Globus pallidus (tissue), 1 donor: ENCODE measurements around the gene CPNE5.

Source experiments
- DNase-seq: peaks from one replicate; pipeline ENCODE4 v3.0.0-alpha.2; 2015; ENCODE audit warnings: low spot score

The CPNE5 gene

DNA sequence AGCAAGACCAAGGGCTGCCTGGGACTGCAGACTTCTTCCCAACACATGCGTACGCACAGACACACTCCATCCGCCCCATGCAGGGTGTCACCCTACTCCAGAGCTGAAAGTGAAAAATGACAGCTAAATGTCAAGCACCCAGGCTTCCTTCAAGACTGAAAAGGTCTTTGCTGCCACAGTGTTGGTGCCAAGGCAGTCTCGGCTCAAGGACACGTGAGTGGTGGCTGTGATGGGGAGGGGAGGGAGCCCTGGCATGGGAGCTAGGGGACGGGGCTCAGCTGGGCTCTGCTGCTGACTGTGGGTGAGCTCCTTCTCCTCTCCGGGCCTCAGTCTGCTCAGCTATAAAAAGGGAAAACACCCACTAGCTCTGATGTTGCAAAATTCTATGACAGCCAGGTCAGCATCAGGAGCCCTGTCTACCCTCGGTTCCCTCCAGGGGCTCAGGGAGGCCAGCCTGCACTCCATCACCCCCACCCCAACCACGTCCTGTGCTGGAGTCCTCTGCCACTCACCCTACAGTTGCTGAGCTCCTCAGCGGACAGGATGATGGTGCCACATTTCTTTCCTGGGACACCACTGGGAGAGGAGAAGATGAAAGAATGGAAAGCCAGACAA, 47.6 kb downstream of the CPNE5 start:
- no peak for DNase-seq

DNA sequence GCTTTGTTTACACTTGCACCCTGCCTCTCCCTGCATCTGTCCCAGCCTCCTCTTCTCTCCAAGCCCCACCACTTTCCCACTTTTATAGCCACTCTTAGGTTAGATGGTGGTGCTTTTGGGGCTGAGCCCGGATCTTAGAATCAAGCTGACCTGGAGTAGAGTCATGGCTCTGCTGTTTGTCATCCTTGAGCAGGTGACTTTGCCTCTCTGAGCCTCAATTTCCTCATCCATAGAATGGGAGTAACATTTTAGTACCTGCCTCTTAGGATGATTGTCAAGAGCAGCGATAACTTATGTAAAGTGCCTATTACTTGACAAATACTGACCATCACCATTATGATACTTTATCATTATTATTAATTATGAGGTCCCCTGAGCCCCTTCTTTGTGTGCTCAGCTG, 48.2 kb downstream of the CPNE5 start:
- no peak for DNase-seq

- no peak for DNase-seq
Observed at GRCh38 chr6:36788768-36789167, 50.5 kb downstream of the CPNE5 start.

GRCh38 chr6:36788186-36788585, 51.1 kb downstream of the CPNE5 start:
- no peak for DNase-seq

DNA sequence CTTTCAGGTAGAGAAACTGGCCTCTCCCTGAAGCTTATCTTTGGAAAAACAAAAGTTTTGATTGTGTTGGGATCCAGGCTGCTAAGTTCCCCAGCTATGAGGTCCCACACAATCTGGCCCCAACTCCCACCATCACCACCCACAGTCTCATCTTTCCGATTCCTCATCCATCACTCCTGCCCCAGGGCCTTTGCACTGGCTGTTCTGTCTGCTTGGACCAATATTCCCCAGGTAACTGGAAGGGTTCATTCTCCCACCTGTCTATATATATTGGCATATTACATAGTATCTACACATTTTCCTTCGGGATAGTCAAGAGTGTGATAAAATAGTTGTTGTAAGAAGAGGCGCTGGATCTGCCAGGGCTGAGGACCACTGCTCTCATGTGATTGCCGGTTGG, 52.0 kb downstream of the CPNE5 start:
- no peak for DNase-seq

- DNase-seq, result no peak
Observed at GRCh38 chr6:36786055-36786675, 53.1 kb downstream of the CPNE5 start.

GRCh38 chr6:36784376-36784636, 54.9 kb downstream of the CPNE5 start:
- no peak for DNase-seq

DNA sequence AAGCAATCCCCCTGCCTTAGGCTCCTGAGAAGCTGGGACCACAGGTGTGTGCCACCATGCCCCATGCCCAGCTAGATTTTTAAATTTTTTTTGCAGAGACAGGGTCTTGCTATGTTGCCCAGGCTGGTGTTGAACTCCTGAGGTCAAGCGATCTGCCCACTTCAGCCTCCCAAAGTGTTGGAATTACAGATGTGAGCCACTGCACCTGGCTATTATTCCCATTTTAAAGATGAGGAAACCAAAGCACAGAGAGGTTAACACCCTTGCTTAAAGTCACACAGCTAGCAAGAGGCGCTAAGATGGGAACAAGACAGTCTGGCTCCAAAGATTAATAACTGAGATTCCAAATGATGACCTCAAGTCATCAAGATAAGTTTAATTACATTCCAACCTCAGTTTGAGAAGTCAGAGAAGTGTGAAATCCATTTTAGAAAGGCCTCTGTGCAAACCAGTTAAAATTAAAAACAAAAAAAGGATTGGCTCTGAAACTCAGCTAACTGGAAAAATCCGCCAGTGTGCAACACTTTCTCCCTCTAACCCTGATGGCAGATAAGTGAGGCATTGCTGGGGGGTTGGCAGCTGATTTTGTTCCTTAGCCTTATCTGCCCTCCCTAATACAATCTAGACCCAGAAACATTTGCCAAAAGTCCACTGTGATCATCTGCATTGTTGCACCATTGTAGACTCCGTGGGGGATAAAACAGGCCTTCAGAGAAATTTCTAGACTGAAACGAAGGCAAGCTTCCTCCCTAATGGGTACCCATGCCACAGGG, 55.5 kb downstream of the CPNE5 start:
- DNase-seq, result no peak

- no peak for DNase-seq
Observed at GRCh38 chr6:36781669-36782068, 57.6 kb downstream of the CPNE5 start.

DNA sequence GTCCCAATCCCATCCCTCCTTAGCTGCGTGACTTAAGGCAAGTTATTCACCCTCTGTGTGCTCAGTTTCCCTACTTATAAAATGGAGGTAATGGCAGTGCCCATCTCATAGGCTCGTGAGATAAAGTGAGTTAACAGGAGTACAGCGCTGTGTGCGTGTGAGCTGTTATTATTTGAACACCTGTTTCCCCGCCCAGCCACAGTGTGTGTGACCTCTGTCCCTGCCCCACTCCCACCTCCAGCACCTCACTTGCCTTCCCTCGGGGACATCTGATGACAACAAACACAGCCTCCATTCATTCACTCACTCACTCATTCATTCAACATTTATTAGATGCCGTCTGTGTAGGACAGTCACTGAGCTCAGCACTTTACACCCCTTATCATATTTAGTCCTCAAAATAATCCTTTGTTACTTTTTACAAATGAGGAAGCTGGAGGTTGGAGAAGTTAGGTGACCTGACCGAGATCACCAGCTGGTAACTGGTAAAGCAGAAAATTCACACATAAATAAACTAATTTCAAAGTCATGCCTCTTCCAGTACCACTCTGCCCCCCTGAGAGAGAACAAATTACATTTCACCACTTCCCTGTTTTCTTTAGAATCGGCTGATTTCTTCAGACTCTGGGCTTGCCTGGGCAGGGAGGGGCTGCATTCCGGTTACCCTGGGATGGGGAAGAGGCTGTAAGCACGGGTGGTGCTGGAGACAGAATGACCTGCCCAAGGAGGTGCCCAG, 58.6 kb downstream of the CPNE5 start:
- no peak for DNase-seq

- no peak for DNase-seq
Observed at GRCh38 chr6:36779227-36779626, 60.0 kb downstream of the CPNE5 start.

DNA sequence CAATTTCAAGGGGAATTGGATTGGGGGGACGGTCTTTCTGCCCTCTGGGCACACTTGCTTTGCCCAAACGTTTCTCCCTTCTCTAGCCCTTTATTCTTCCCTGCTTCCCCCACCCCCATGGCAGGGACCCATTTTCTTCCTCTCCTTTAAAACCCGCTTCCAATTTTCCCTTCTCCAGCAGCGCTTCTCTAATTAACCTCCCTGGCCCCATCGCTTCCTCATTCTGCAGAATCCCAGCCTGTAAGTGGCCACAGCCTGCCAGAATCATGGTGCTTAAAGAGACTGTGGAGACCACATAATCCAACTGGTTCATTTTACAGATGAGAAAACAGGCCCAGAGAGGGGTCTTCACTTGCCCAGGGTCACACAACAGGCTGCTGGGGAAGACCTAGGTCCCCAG, 61.4 kb downstream of the CPNE5 start:
- DNase-seq, result no peak

DNA sequence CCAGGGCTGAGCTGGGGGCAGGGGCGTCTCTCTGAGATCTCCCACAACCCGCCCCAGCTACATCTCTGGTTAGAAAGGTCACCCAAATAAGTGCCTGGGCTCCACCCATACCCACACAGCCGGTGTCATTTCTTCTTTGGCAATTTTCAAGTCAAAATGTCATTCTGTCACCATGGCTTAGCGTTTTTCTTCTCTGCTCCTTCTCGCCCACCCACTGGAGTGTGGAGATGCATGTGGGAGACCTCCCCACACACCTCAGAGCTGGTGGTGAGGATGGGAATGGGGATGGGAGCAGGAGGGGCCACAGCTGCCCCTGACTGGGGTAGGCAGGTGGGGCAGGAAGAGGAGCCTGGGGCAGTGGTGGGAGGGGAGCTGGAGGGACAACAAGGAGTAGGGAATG, 63.1 kb downstream of the CPNE5 start:
- no peak for DNase-seq

- no peak for DNase-seq
Observed at GRCh38 chr6:36774331-36774730, 64.9 kb downstream of the CPNE5 start.

- DNase-seq, result no peak
Observed at GRCh38 chr6:36772397-36772796, 66.8 kb downstream of the CPNE5 start.

- DNase-seq, result no peak
Observed at GRCh38 chr6:36771145-36771544, 68.1 kb downstream of the CPNE5 start.

DNA sequence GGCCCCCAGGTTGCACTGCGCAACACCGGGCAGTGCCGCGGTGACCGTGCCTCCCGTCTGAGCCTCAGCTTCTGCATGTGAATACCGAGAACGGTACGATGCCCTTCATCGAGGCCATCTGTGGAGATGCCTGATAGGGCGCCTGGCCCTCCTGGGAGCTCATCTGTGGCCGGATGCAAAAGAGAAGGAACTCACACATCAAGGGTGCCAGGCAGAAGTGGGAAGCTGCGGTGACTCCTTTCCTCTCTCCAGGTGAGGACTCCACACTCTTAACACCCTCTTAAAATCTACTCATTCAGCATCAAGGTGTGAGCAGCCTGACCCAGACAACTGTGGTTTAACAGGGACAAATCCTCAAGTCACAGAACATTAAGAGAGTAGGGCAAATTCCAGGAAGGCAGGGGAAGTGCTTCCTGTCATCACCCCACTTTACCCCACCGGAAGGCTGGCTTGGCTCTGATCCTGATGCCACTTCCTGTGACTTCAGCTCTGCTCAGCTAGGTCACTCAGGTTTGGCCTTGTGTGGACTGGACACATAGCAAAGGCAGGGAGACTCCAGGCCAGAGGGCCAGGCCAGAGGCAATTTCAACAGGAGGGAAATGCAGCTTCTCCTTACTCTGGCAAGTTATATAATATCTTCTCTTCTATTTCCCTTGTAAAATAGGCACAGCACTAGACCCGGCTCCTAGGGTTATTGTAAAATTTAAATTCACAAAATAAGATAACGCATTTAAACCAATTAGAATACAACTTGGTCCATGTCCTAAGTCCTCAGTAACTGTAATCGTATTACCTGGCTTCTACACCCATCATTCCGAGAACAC, 69.4 kb downstream of the CPNE5 start:
- no peak for DNase-seq

DNA sequence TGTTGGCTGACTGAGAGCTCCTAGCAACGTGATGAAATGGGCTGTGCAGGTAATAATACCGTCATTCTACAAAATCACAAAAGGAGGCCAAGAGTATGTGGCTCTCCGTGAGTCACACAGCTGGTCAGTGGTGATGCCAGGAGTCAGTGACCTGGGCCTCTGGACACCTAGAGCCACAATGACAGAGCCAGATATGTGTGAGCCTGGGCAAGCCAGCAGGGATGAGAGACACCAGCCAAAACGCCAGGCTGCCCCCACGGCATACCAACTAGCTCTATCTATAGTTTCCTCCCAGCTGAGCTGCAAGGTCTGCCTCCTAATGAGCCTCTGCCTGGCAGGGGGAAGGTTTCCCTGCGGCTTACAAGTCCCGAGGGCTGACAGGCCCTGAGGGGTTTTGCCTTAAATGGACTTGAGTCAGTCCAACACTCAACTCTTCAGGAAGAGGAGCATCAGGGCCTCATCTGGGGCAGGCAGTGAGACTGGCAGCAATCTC, 70.0 kb downstream of the CPNE5 start:
- DNase-seq, result no peak

GRCh38 chr6:36766399-36766945, 72.8 kb downstream of the CPNE5 start:
- no peak for DNase-seq

DNA sequence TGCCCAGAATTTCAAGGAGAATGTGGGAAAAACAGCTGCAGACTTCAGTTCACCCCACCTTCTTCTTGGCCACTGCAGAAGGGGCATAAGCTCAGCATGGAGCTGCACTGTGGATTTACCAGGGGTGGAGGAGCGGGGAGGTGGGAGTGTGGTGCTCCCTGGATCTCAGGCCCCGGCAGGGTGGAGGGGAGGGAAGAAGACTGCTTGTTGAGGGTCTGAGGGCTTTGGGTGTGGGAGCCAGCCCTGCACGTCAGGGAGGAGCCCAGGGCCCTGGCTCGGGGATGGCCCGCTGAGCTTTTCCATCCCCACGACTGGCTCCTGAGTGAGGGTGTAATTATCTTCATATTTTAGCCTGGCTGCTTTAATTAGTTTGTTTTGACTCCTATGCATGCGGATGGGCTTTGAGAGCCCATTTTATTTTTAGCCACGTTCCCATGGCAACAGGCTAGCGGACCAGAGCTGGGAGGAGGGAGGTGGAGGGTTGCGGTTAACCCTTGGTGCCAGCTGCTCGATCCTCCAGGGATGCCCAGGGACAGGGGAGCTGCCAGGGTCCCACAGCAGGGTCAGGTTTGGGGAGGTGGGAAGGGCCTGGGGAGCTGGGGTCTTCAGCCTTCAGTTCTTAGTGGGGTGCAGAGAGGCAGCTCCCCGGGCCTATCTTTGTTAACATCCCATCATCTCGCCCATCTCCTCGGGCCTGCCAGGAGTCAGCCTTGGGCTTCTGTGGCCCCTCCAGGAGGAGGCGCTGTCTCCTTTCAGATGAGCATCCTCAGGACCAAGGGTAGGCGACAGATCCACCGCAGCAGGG, 73.4 kb downstream of the CPNE5 start:
- DNase-seq, result peak; percentile 85

- DNase-seq, result no peak
Observed at GRCh38 chr6:36765190-36765589, 74.1 kb downstream of the CPNE5 start.
